D721Med (cell line): ENCODE data around the gene RIPK3.

Experiments used
- DNase-seq: peaks from one replicate; pipeline ENCODE4 v3.0.0; 2011; ENCODE audit warnings: low spot score; ENCODE audit not compliant: insufficient read length
- FAIRE-seq: peaks from 2 replicates; lab custom pipeline; 2011; peaks lifted over from hg19 to GRCh38; lab: Jason Lieb, UNC
- TF ChIP-seq, protein P1 (sequence below): IDR thresholded peaks from 2 replicates; pipeline ENCODE4 v1.5.1; 2012; ENCODE audit warnings: mild to moderate bottlenecking, control low read depth; ENCODE audit not compliant: insufficient read depth; ENCODE audit errors: missing control alignments

Gene RIPK3

GRCh38 chr14:24353559-24354481, 14.0 kb upstream of the RIPK3 start:
- DNase-seq, result no peak
- TF ChIP-seq, protein P1, sequence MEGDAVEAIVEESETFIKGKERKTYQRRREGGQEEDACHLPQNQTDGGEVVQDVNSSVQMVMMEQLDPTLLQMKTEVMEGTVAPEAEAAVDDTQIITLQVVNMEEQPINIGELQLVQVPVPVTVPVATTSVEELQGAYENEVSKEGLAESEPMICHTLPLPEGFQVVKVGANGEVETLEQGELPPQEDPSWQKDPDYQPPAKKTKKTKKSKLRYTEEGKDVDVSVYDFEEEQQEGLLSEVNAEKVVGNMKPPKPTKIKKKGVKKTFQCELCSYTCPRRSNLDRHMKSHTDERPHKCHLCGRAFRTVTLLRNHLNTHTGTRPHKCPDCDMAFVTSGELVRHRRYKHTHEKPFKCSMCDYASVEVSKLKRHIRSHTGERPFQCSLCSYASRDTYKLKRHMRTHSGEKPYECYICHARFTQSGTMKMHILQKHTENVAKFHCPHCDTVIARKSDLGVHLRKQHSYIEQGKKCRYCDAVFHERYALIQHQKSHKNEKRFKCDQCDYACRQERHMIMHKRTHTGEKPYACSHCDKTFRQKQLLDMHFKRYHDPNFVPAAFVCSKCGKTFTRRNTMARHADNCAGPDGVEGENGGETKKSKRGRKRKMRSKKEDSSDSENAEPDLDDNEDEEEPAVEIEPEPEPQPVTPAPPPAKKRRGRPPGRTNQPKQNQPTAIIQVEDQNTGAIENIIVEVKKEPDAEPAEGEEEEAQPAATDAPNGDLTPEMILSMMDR, result no peak
- FAIRE-seq, result no peak

GRCh38 chr14:24351517-24351916, 11.7 kb upstream of the RIPK3 start:
- DNase-seq (no peak), FAIRE-seq (no peak)
- TF ChIP-seq, protein P1, result no peak

GRCh38 chr14:24349742-24350141, 10.0 kb upstream of the RIPK3 start:
- no peak for FAIRE-seq
- TF ChIP-seq, protein P1, result no peak
- DNase-seq, result no peak

GRCh38 chr14:24348186-24348585, 8.4 kb upstream of the RIPK3 start:
- DNase-seq, result no peak
- FAIRE-seq, result no peak
- TF ChIP-seq, protein P1, result no peak

- no peak for DNase-seq
- TF ChIP-seq, protein P1, result no peak
- no peak for FAIRE-seq
Measured at GRCh38 chr14:24347134-24347533, 7.3 kb upstream of the RIPK3 start.

DNA sequence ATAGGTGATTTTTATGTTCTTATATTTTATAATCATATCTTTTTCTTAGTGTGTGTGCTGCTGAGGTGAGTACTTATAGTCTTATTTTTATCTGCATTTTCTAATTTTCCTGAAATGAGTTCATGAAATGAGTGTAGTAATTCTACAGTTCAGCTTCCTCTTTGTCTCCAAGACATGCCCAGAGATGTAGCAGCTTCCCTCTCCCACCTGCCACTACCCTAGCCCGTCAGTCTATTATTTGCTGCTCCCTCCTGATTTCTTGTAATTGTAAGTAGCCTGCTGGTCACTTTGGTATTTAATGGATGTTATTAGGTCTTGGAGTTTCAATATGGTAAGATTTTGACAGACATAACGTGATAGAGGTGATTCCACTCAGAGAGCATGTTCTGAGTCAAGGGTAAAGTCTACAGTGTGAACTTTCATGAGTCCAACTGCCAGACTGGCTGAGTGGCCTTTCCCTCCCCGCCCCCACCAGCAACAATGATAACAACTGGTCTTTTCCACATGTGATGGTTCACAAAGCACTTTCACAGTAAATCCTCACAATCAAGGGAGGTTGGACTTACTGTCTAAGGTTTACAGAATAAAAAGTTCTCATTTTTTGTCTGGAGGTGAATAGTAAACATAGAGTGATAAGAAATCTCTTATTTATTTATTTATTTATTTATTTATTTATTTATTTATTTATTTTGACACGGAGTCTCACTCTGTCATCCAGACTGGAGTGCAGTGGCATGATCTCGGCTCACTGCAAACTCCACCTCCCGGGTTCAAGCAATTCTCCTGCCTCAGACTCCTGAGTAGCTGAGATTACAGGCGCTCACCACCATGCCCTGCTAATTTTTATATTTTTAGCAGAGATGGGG, 4.2 kb upstream of the RIPK3 start:
- no peak for FAIRE-seq
- TF ChIP-seq, protein P1, result no peak
- DNase-seq, result no peak
